DMS53 treated with DMSO at 0.1 percent for 48 hours (cell line): Measurements from ENCODE around the gene ZIK1.
A peak's percentile ranks its signal among the peaks of the same experiment; 100 is the strongest.

ENCODE experiments used
- DNase-seq: peaks from one replicate; lab custom pipeline; 2025; ENCODE audit not compliant: unreplicated experiment; lab: John Stamatoyannopoulos, UW

The ZIK1 gene

DNA sequence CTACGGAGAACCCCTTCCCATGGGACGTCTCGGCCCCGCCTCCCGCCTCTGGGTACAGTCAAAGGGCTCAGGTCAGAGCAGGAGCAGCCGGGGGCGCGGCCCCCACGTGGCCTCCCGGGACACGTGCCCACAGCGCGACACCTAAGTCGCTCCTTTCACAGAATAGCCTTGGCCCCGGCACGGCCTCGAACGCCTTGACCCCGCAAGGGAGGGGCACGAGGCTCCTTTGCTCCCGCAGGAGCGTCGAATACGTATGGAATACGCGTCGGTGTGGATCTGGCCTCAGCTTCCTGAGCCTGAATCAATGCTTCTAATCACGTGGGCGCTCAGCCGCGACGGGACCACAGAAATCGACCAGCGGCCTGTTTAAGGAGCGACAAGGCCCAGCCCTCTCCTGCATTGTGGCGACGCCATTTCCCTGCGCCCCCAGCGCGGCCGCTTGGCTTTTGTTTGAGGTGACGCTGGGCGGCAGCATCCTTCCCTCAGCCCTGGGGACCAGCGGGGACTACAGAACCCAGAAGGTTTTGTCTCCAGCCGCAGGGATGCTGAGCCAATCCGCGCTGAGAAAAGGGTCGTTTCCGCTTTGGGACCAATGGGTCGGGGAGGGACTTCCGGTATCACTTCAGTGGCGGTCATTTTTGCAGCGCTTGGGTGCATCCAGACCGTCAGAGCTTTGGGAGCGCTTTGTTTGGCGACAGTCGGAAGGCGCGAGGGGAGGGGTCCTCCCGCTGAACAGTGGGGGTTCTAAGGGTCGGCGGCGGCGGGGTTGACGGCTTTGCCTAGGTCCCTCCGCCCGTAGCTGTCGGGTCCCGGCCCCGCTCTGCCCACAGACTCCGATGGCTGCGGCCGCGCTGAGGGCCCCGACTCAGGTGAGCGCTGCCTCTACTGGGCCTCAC lies at the start of gene ZIK1:
ZIK1 (plus strand) TSS at position 625 of the 896 bp plus-strand sequence; CDS start at position 837, 212 bp downstream.
- peak; percentile 86 for DNase-seq

DNA sequence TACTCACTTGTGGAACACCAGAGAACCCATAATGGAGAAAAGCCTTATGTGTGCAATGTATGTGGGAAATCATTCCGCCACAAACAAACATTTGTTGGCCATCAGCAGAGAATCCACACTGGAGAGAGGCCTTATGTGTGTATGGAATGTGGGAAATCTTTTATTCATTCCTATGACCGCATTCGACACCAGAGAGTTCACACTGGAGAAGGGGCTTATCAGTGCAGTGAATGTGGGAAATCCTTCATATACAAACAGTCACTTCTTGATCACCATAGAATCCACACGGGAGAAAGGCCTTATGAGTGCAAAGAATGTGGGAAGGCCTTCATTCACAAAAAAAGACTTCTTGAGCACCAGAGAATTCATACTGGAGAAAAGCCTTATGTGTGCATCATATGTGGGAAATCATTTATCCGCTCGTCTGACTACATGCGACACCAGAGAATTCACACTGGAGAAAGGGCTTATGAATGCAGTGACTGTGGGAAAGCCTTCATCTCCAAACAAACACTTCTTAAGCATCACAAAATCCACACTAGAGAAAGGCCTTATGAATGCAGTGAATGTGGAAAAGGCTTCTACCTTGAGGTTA lies 45.9 kb upstream of the ZIK1 start:
- DNase-seq, result no peak

DNA sequence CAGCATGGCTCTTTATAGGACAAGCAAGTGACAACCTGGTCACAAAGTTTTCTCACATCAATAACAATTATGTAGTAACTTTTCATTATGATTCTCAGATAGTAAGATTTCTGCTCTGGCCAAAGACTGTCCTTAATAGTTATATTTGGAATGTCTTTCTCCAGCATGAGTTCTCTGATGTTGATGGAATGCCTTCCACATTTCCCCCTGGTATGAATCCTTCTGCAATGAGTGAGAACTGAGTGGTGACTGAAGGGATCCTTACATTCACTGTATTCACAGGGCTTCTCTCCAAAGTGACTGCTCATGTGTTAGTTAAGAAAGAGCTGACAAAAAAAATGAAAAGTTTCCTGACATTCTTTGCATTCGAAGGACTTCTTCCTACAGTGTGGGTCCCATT lies 37.4 kb upstream of the ZIK1 start:
- DNase-seq, result no peak

DNA sequence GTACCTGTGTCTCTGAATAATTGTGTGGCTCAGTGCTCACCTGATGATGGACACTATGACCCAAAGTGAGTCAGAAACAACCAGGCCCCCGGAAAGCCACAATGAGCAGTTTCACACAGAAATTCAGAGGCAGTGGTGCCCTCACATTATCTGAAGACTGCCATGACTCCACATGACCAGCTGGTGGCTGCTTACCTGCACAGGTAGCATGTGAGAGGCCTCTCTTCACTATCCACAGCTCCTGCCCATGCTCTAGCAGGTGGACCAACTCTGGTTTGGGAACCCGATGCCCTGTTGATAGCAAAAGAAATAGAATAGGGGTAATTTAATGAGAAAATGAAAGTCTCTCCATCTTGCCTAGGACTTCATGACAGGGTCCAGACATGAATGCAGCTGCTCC lies 31.5 kb upstream of the ZIK1 start:
- no peak for DNase-seq

DNA sequence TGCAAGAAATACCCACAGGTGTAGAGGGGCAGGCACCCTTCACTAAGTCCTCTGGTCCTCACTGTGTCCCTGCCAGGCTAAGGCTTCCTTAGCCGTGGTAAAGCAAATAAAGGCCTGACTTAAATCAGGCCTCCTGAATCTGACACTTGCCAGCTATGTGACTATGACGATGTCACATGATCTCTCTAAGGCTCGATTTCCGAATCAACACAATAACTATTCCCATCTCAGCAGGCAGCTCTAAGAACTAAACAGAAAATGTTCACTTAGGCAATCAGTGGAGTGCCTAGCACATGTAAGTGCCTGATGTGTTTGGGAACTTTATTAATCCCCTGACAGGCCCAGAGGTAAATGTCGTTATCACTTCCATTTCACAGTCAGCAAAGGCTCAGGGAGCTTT lies 26.3 kb upstream of the ZIK1 start:
- no peak for DNase-seq

DNA sequence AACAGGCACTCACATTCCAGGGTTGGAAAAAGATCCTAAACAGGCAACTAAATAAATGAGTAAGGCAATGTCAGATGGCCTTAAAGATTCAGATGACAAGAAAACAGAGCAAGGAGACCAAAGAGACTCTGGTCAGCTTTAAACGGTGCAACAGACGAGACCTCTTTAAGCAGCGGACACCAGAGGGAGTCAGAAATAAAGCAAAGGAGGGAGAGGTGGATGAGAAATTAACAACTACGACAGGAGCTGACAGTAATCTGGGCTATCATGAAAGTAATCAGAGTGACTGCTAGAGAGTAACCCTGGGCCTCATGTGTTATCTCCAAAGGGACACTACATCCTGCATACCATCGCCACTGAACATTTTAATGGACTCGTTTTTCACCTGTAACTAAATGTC lies 25.4 kb upstream of the ZIK1 start:
- no peak for DNase-seq

DNA sequence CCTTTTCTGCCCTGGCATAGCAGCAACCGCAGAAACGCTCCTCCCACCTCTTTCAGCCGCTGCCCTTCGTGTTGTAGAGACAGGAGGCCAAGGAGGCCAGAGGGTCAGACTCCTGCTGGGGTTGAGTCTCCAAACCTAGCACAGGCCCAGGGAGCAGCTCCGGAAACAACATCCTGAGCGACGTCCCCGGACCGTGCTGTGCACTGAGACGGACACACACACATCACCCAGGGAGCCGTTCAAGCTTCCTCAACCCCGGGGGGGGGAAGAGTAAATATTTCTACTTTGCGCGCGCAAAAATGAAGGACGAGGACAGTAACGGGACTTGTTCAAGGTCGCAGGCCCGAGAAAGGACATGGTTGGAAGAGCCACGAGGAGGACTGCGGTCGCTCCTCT lies 24.9 kb upstream of the ZIK1 start:
- no peak for DNase-seq

DNA sequence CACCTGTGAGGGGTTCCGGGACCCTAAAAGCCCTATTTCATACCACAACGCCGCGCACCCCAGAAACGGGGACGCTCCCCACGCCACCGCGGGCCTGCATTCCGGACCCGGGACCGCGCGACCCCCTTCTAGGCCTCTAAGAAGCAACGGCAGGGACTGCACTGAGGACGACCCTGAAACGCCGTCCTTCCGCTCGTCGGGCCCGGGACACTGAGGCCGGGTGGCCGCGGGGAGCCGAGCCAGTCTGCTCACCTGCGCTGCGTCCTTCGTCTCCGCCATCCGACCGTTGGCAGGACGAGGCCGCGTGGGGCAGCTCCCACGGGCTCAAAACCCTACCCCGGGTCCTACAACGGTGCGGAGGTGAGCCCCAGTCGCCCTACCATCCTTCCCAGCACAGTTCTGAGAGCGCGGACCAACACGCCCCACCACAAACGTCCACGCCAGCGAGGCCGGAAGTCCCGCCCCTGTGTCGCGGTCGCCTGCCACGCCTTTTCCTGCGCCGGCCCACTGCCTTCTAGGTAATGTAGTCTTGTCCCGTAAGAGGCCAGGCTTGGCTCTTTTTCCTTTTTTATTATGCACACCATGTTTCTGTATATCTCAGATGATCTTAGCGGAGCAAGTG lies 24.4 kb upstream of the ZIK1 start, which contains the start of gene ZNF550:
ZNF550 (minus strand) TSS at position 460 of the 622 bp plus-strand sequence; CDS start at position 279, 181 bp downstream.
- peak; percentile 78 for DNase-seq

DNA sequence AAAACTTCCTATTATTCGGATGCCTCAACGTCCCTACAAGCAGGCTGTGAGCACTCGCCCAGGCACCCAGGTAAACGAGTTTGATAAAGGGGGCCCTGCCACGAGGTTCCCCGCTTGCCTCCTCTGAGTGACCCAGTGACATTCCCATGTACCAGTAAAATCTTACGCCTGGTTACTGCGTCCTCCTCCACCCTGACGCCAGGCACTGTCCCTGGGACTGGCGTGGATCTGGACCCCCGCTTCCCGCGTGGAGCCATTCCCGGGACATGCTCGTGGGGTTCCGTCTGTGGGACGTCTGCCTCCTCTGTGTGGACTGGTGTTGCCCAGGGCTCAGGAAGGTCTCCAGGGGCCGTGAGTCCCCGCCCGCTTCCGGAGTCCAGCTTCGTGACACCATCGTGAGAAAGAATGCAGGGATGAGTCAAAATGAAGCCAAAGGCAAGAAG lies 23.9 kb upstream of the ZIK1 start:
- DNase-seq, result peak; percentile 13

DNA sequence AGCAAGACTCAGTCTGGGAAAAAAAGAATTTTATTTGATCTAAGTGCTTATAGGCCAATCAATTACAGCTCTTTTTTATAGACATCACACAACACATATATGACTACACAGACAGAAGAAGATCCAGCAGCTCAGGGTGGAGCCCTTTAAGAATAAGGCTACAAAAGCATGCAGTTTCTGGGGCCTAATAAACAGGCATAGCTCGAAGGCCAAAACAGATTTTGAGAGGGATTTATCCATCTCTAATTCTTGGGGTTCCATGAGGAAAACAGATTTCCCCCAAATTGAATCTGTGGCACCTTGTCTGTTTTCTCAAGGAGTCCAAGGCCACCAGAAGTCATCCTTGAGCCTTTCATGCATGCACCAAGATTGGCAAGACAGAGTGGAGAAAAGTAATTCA lies 20.4 kb upstream of the ZIK1 start:
- DNase-seq, result no peak

DNA sequence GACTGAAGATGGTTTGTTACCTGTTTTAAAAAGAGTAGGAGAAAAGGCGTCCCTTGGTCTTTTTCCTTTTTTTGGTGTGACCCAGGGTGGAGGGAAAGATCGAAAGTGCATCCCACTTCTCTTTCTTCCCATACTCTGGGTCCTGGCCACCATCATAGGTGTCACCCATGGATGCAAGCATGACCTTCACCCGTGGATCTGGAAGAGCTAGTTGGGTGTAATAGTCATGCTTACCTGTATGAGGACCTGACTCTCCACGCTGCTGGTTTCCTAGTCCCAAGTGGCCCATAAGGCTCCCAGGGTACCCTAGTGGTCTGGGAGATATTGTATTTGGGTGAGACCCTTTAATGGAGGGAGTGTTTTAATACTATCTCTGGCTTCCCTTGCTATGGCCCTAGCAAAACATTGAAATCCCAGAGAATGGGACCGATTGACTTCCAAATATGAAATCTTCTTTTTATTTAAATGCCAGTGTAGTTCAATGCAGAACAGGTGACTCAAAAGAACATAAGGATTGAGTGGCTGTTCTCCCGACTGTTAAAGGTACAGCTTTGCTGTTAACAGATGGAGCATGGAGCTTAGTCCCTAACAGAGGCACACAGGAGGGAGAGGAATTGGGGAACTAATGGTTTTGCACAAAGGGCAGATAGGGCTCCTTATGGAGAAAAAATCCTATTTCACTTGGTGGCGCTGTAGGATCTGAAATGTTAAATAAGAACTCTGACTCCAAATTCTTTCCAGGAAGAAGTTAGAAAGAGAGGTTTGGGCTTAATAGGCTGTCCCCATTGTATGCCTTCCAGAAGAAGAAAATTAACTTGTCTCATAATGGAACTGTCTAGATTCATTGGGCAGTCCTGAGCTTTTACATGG lies 17.3 kb upstream of the ZIK1 start:
- no peak for DNase-seq

DNA sequence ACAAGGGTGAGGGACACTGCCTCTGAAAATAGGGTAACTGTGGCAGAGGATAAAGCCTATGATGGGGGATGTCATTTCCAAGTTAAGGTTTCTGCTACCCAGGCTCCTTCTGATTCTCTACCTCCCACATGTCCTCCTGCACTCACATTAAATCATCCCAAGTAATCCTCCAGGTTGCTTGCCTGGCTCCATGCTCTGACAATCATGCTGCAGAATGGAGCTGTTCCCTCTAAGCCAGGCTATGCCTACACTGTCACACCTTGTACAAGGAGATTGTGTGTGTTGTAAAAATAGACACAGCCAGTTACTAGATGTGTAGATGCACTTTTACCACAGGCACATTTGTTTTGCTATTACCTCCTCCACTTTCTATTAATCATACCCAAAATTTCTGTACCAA lies 13.2 kb upstream of the ZIK1 start:
- DNase-seq, result no peak

DNA sequence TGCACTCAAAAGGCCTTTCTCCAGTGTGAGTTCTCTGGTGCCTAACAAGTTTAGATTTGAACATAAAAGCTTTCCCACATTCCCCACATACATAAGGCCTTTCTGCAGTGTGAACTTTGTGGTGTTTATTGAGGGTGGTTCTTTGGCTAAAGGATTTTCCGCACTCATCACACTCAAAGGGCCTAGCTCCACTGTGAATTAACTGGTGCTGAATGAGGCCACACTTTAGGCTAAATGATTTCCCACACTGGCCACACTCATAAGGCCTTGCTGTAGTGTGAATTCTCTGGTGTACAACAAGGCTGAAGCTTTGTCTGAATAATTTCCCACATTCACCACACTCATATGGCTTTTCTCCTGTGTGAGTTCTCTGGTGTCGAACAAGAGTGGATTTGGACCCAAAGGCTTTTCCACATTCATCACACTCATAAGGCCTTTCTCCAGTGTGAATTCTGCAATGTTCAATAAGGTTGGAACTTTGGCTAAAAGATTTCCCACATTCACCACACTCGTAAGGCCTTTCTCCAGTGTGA lies 11.5 kb upstream of the ZIK1 start:
- DNase-seq, result no peak

DNA sequence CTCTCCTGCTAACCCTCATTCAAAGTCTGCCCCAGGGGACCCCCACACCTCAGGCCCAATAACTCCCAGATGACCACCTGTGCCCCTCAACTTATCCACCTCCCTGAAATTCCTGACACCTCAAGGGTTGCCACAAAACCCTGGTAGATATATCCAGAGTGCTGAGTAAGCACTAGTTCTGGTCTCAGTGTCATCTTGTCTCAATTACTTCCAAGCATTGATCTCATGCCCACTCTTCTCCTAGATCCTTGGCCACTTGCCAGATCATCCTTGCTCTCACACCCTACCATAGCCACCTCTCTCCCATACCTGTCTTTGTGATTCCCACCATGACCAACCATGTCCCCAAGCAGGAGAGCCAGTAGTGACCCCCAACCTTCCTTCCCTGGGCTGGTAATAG lies 7.3 kb upstream of the ZIK1 start:
- no peak for DNase-seq

DNA sequence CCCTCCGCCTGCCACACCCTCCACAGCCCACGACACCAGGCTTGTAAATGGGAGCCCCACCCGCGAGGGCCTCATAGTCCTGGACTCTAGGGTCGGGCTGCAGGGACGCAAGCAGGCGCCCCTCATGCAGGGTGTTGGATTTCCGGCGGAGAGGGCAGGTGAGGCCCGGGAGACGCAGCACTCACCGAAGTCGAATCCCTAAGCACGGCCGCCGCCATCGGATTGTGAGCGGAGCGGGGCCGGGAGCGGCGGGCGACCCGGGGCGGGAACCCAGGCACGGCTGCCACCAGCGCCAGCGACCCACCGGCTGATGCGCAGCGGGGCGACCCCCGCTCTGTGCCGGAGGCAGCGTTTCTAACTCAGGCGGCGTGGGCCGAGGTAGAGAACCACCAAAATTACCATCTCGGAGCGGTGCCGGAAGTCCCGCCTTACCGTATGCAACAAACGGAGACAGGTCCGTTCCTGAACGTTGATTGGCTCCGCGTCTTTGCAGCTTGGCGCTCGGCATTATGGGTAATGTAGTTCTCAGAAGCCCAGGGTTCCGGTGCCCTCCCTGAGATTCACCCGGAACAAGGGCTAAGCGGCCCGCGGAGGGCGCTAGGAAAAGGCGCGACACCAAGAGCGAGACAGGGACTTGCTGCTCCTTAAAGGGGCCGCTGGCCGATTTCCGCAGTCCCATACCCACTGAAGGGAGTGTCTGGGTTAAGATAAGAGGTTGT lies 5.3 kb upstream of the ZIK1 start, which contains the start of gene ZNF416:
ZNF416 (minus strand) TSS at position 425 of the 719 bp plus-strand sequence; CDS start at position 218, 207 bp downstream.
- peak; percentile 98 for DNase-seq

DNA sequence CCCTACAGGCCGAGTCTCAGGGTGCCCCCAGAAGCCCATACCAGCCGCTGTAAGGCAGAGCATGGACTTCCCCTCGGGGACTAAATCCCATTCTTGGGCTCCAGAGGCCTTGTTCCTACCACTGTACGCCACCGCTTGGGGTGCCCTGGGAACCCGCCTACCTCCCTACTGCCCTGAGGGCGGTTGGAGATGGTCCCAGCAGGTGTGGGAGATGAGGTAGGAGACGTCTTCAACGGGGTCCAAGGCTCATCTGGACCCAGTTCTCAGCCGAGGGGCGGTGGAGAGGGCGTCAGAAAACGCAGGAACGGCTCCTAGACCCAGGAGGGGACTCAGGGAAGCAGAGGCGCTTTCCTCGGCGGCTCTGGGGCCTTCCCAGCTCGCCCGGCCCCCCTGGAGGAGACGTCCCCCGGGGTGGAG lies 833 bp upstream of the ZIK1 start:
- no peak for DNase-seq

DNA sequence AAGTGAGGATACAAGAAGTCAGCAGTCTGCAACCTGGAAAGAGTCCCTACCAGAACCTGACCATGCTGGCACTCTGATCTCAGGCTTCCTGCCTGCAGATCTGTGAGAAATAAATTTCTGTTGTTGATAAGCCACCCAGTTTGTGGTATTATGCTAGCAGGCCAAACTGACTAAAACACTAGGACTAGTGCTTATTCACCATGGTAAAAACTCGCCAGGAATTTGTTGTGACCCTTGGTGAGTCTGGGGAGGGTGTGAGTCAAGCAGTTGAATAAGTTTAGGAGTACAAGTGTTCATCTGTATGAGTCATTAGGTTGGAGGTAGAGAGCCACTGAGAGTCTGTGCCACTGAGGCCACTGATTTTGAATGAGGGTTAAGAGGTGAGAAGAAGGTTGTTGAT lies 3.6 kb downstream of the ZIK1 start:
- DNase-seq, result no peak

DNA sequence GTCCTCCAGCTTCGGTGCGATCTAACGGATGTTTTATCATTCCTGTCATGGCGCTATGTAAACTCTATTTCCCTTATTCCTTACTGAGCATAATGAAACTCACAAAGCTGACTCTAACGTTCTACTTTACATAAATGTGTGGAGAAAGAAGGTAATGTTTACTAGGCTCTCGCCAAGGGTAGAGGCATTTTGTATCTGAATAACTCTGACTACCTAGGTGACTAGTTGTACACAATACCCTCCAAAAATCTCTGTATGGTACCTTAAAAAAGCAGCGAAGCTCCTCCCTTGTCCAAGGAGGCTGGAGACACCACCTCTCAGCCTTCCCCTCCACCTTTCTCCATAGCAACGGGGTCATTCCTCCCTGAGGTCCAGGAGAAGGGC lies 15.4 kb downstream of the ZIK1 start:
- DNase-seq, result no peak

DNA sequence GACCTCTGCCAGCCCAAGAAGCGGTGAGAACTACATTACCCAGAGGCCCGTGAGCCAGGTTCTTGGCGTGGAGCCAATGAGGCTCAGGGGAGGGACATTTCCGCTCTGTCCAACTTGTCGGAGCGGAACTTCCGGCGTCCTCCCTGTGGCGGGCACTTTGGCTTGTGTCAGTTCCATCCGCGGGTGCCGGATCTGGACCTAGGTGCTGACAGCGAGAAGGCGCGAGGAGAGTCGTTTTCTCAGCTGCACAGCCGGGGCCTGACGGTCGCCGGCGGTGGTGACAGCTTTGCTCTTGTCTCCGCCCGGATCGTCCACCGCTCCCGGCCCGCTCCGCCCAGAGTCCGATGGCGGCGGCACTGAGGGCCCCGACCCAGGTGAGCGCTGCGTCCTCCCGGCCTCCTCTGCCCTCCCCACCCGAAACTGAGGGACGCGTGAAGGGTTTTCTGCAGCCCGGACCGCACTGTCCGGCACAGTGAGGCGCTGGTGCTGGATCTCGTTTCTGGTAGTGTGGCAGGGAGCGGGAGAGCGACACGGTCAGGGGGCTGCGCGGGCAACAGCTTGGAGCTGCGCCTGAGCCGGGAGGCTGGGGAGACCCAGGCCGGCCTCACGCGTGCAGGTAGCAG lies 15.9 kb downstream of the ZIK1 start, which contains the start of gene ZNF530:
ZNF530 (plus strand) TSS at position 125 of the 623 bp plus-strand sequence. CDS start 4,461 bp downstream, outside the sequence.
- DNase-seq, result peak; percentile 73
